SK-N-MC (cell line): ENCODE data around the gene MED7.

Experiments
- DNase-seq: peaks from one replicate; pipeline ENCODE4 v3.0.0-alpha.2; 2011; ENCODE audit warnings: low read depth, low spot score
- H3K27ac ChIP-seq: fragments of 200-600 bp; sonication (generic); 2 replicates; pipeline ENCODE4 v1.5.1; 2016; ENCODE audit warnings: mixed run types
- H3K36me3 ChIP-seq: fragments of 200-600 bp; sonication (generic); 2 replicates; pipeline ENCODE4 v1.6.1; 2017; ENCODE audit warnings: antibody characterized with exemption, low read length, mixed read lengths; ENCODE audit not compliant: insufficient read depth
- H3K4me3 ChIP-seq: fragments of 200-600 bp; sonication (generic); 2 replicates; pipeline ENCODE4 v1.5.1; 2016
- H3K9ac ChIP-seq: fragments of 200-600 bp; sonication (generic); 2 replicates; pipeline ENCODE4 v1.8.0; 2017; ENCODE audit warnings: mixed run types, mixed read lengths; ENCODE audit not compliant: insufficient read length
- H3K9me3 ChIP-seq: fragments of 200-600 bp; sonication (generic); 2 replicates; pipeline ENCODE4 v1.6.1; 2017; ENCODE audit warnings: low read depth, mild to moderate bottlenecking, antibody characterized with exemption, low read length, moderate library complexity, mixed read lengths
- EZH2 ChIP-seq: fragments of 200-600 bp; sonication (generic); IDR thresholded peaks from one replicate; pipeline ENCODE4 v1.6.1; 2017; ENCODE audit warnings: antibody characterized with exemption
- FOXP2 ChIP-seq: optimal IDR thresholded peaks from 2 replicates; pipeline ENCODE3; 2011; ENCODE audit warnings: mild to moderate bottlenecking, moderate library complexity; ENCODE audit not compliant: insufficient read depth; ENCODE audit errors: extremely low read length, control extremely low read depth
- POLR2AphosphoS5 ChIP-seq: IDR thresholded peaks from 2 replicates; pipeline ENCODE4 v1.6.1; 2012; ENCODE audit warnings: mild to moderate bottlenecking, low read depth, low read length, borderline replicate concordance

Gene MED7

DNA sequence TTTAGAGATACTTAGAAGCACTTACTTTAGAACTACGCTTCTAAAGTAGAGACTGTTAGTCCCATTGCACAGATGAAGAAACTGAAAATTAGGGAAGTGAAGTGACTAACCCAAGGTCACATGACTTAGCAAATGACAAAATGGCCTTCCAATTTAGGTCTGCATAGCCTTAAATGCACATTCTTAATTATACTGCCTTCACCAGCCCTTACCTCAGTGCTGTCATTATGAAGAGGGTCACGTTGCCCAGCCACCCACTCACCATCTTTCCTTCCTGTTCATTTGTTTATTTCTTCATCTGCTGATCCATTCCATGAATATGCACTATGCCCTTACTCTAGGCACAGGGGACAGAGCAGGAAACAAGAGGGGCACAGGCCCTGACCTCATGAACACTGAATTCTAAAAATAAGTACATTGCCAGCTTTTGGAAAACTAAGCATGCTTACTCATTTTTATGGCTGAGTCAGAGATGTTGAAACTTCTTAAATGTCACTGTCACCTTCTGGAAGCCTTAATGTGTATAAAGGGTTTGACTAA is 42.5 kb downstream of the MED7 start:
- H3K4me3 ChIP-seq: no peak overlapping the region
- no peaks in the 10 kb centered on the region for H3K36me3 ChIP-seq
- no peak for DNase-seq
- H3K9ac ChIP-seq: no peak overlapping the region
- no peak overlapping the region for H3K27ac ChIP-seq
- TF ChIP-seq EZH2: no peak
- H3K9me3 ChIP-seq: no peaks in the 10 kb centered on the region

DNA sequence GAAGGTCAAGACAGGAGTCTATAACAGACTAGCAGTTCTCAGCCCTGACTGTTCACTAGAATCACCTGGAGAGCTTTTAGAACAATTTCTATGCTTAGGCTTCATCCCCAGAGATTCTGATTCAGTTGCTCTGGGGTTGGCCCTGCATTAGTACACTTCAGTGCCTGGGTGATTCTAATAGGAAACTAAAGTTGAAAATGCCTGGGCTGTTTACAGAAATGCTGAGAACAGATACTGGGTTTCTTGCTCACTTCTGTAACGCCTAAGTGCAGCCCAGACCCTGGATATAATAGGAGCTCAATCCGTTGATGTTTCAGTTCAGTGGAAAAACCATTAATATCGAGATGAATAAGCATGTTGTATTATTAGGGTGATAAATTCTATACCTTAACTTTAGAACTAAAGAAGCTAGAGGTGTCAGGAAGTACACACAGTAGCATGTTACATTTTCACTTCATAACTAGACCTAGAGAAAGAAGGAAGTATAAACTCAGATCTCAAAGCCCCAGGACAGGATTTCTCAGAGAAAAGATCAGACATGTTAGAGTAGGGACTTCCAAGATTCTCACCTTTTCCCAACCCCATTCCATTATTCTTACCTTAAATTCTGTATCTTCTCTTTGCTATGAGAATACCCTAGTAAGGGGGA is 54.2 kb downstream of the MED7 start:
- no peak overlapping the region for H3K9ac ChIP-seq
- no peaks in the 10 kb centered on the region for H3K36me3 ChIP-seq
- no peak overlapping the region for H3K4me3 ChIP-seq
- no peak overlapping the region for H3K27ac ChIP-seq
- no peak for TF ChIP-seq POLR2AphosphoS5
- no peak for TF ChIP-seq FOXP2
- TF ChIP-seq EZH2: no peak
- no peaks in the 10 kb centered on the region for H3K9me3 ChIP-seq
- no peak for DNase-seq
